Measurements from ENCODE around the gene NKX1-1.

NKX1-1 gene

GRCh38 chr4:1413204-1413663 is 7.0 kb upstream of the NKX1-1 start:
- Histone ChIP-seq H3K4me2 (ENCODE audit: low read length) (no peak overlapping the region), H3K79me2 (ENCODE audit: control insufficient read depth, low read length) (no peaks in the 10 kb centered on the region), H3F3A (ENCODE audit: control insufficient read depth, insufficient read depth) (no peaks in the 10 kb centered on the region), H3K9me3 (ENCODE audit: control insufficient read depth, insufficient read depth, low read length) (peaks cover 7% of the 10 kb centered on the region; the same call in 1 of the 2 replicates), H3K27ac (ENCODE audit: low read depth, low read length) (no peak overlapping the region), H3K4me1 (ENCODE audit: control insufficient read depth, low read length) (no peaks in the 10 kb centered on the region), H3K27me3 (ENCODE audit: control insufficient read depth, low read length) (no peaks in the 10 kb centered on the region), H3K9me2 (replicated peaks; ENCODE audit: control insufficient read depth, low read length) (no peaks in the 10 kb centered on the region), H3K36me3 (ENCODE audit: control insufficient read depth, low read length) (no peaks in the 10 kb centered on the region), H4K20me1 (ENCODE audit: control insufficient read depth, insufficient read depth, low read depth, low read length) (no peaks in the 10 kb centered on the region), H3K4me3 (ENCODE audit: low read length) (no peak overlapping the region)
- TF ChIP-seq, protein P1, sequence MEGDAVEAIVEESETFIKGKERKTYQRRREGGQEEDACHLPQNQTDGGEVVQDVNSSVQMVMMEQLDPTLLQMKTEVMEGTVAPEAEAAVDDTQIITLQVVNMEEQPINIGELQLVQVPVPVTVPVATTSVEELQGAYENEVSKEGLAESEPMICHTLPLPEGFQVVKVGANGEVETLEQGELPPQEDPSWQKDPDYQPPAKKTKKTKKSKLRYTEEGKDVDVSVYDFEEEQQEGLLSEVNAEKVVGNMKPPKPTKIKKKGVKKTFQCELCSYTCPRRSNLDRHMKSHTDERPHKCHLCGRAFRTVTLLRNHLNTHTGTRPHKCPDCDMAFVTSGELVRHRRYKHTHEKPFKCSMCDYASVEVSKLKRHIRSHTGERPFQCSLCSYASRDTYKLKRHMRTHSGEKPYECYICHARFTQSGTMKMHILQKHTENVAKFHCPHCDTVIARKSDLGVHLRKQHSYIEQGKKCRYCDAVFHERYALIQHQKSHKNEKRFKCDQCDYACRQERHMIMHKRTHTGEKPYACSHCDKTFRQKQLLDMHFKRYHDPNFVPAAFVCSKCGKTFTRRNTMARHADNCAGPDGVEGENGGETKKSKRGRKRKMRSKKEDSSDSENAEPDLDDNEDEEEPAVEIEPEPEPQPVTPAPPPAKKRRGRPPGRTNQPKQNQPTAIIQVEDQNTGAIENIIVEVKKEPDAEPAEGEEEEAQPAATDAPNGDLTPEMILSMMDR (IDR thresholded peaks at IDR 0.05; ENCODE audit: low read depth, low read length, poor library complexity, severe bottlenecking) = no peak
- TF ChIP-seq EZH2phosphoT487 (IDR thresholded peaks at IDR 0.05; ENCODE audit: borderline replicate concordance, low read length) = no peak

- H3K79me2 ChIP-seq (ENCODE audit: control insufficient read depth, low read length) = no peaks in the 10 kb centered on the region
- H3K36me3 ChIP-seq (ENCODE audit: control insufficient read depth, low read length) = no peaks in the 10 kb centered on the region
- no peaks in the 10 kb centered on the region for H4K20me1 ChIP-seq (ENCODE audit: control insufficient read depth, insufficient read depth, low read depth, low read length)
- TF ChIP-seq, protein P1 (IDR thresholded peaks at IDR 0.05; ENCODE audit: low read depth, low read length, poor library complexity, severe bottlenecking) = no peak
- no peak for TF ChIP-seq EZH2phosphoT487 (IDR thresholded peaks at IDR 0.05; ENCODE audit: borderline replicate concordance, low read length)
- H3K4me1 ChIP-seq (ENCODE audit: control insufficient read depth, low read length) = no peaks in the 10 kb centered on the region
- no peaks in the 10 kb centered on the region for H3K27me3 ChIP-seq (ENCODE audit: control insufficient read depth, low read length)
- H3K27ac ChIP-seq (ENCODE audit: low read depth, low read length) = no peak overlapping the region
- H3K4me2 ChIP-seq (ENCODE audit: low read length) = no peak overlapping the region
- H3F3A ChIP-seq (ENCODE audit: control insufficient read depth, insufficient read depth) = no peaks in the 10 kb centered on the region
- no peak overlapping the region for H3K4me3 ChIP-seq (ENCODE audit: low read length)
- H3K9me2 ChIP-seq (replicated peaks; ENCODE audit: control insufficient read depth, low read length) = no peaks in the 10 kb centered on the region
- H3K9me3 ChIP-seq (ENCODE audit: control insufficient read depth, insufficient read depth, low read length) = peaks cover 7% of the 10 kb centered on the region; the same call in 1 of the 2 replicates
Measured at GRCh38 chr4:1412376-1413203, 6.3 kb upstream of the NKX1-1 start.

GRCh38 chr4:1411436-1412375 is 5.5 kb upstream of the NKX1-1 start:
- peaks cover 7% of the 10 kb centered on the region; the same call in 1 of the 2 replicates for H3K9me3 ChIP-seq (ENCODE audit: control insufficient read depth, insufficient read depth, low read length)
- H3K9me2 ChIP-seq (replicated peaks; ENCODE audit: control insufficient read depth, low read length) = no peaks in the 10 kb centered on the region
- H3K27ac ChIP-seq (ENCODE audit: low read depth, low read length) = no peak overlapping the region
- H3K4me3 ChIP-seq (ENCODE audit: low read length) = no peak overlapping the region
- no peaks in the 10 kb centered on the region for H3K4me1 ChIP-seq (ENCODE audit: control insufficient read depth, low read length)
- no peaks in the 10 kb centered on the region for H4K20me1 ChIP-seq (ENCODE audit: control insufficient read depth, insufficient read depth, low read depth, low read length)
- TF ChIP-seq EZH2phosphoT487 (IDR thresholded peaks at IDR 0.05; ENCODE audit: borderline replicate concordance, low read length) = no peak
- H3K79me2 ChIP-seq (ENCODE audit: control insufficient read depth, low read length) = no peaks in the 10 kb centered on the region
- H3K36me3 ChIP-seq (ENCODE audit: control insufficient read depth, low read length) = no peaks in the 10 kb centered on the region
- H3K27me3 ChIP-seq (ENCODE audit: control insufficient read depth, low read length) = no peaks in the 10 kb centered on the region
- no peaks in the 10 kb centered on the region for H3F3A ChIP-seq (ENCODE audit: control insufficient read depth, insufficient read depth)
- H3K4me2 ChIP-seq (ENCODE audit: low read length) = no peak overlapping the region
